ENCODE results near the gene PRKCZ.

DNA sequence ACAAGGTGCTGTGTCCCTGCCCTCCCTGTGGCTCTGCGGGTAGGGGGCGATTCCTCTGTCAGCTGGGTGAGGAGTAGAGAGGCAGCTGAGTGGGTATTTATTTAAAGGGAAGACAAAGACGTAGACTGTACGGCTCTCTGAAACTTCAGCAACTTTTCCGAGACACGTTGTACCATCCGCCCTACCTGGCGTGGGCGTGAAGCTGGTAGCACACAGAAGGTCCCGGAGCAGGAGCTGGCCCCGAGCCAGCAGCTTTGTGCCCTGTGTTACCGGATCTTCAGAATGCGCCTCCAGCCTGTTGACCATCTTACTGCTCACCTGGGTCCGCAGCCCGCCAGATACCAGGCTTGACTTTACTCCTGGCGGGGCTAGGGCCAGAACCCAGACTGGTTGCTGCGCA is 34.9 kb downstream of the PRKCZ start:
- TF ChIP-seq, protein P1, sequence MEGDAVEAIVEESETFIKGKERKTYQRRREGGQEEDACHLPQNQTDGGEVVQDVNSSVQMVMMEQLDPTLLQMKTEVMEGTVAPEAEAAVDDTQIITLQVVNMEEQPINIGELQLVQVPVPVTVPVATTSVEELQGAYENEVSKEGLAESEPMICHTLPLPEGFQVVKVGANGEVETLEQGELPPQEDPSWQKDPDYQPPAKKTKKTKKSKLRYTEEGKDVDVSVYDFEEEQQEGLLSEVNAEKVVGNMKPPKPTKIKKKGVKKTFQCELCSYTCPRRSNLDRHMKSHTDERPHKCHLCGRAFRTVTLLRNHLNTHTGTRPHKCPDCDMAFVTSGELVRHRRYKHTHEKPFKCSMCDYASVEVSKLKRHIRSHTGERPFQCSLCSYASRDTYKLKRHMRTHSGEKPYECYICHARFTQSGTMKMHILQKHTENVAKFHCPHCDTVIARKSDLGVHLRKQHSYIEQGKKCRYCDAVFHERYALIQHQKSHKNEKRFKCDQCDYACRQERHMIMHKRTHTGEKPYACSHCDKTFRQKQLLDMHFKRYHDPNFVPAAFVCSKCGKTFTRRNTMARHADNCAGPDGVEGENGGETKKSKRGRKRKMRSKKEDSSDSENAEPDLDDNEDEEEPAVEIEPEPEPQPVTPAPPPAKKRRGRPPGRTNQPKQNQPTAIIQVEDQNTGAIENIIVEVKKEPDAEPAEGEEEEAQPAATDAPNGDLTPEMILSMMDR (IDR thresholded peaks at IDR 0.05; ENCODE audit: insufficient read depth, low read depth, low read length), result no peak
- no peak for TF ChIP-seq EZH2 (IDR thresholded peaks at IDR 0.05; ENCODE audit: insufficient read depth, low read length)

Data from astrocyte (in vitro differentiated cells and primary cell).